Kasumi-1 (cell line): ENCODE measurements around the gene ERCC5.

Experiments used
- DNase-seq, 2 experiments: peaks; one replicate each; lab custom pipeline; 2025; lab: John Stamatoyannopoulos, UW

Gene ERCC5

GRCh38 chr13:102922184-102922583, 76.4 kb downstream of the ERCC5 start:
- no peak for DNase-seq
